MCF 10A (cell line): ENCODE measurements around the gene TCEA2. TPM values are rescaled to one million over a fixed set of nuclear protein-coding genes. Genes with fewer than 3 reads are reported as not detected.

Experiments
- BruUV-seq: library from RNA; stranded (reverse); fragments of 400-500 nt; replicated peaks from 2 replicates; lab custom pipeline; 2021; lab: Mats Ljungman, UMichigan
- CTCF ChIA-PET: fragments of 300-600 bp; sonication (Branson Sonifier 250); formaldehyde crosslinking; extraction: SDS; loops from one replicate; lab custom pipeline; 2021; ENCODE audit warnings: antibody characterized with exemption, inconsistent platforms; lab: Yijun Ruan, JAX
- POLR2A ChIA-PET: fragments of 300-600, 350-650 bp; sonication (Branson Sonifier 250); formaldehyde crosslinking; extraction: SDS; loops from one replicate; lab custom pipeline; 2020; ENCODE audit warnings: antibody characterized with exemption, inconsistent platforms; lab: Yijun Ruan, JAX
- DNase-seq: peaks from one replicate; pipeline ENCODE4 v3.0.0-alpha.2; 2018; ENCODE audit not compliant: unreplicated experiment
- H3K27ac Mint-ChIP-seq: one replicate; pipeline ENCODE4 v1.8.0; 2022; ENCODE audit warnings: mild to moderate bottlenecking, low read depth, mixed read lengths; ENCODE audit not compliant: unreplicated experiment
- H3K27me3 Mint-ChIP-seq: one replicate; pipeline ENCODE4 v1.8.0; 2022; ENCODE audit warnings: mixed read lengths; ENCODE audit not compliant: insufficient read depth, unreplicated experiment
- H3K36me3 Mint-ChIP-seq: one replicate; pipeline ENCODE4 v1.8.0; 2022; ENCODE audit warnings: mild to moderate bottlenecking, moderate library complexity, mixed read lengths; ENCODE audit not compliant: insufficient read depth, unreplicated experiment
- H3K4me1 Mint-ChIP-seq: one replicate; pipeline ENCODE4 v1.8.0; 2022; ENCODE audit warnings: mixed read lengths; ENCODE audit not compliant: insufficient read depth, unreplicated experiment
- H3K4me3 Mint-ChIP-seq: one replicate; pipeline ENCODE4 v1.8.0; 2022; ENCODE audit warnings: mild to moderate bottlenecking, moderate library complexity, mixed read lengths; ENCODE audit not compliant: unreplicated experiment
- H3K9me3 Mint-ChIP-seq: one replicate; pipeline ENCODE4 v1.8.0; 2022; ENCODE audit warnings: mixed read lengths; ENCODE audit not compliant: unreplicated experiment
- CTCF ChIP-seq: fragments of 200-600 bp; IDR thresholded peaks from one replicate; pipeline ENCODE4 v1.8.0; 2022; ENCODE audit warnings: antibody characterized with exemption, mild to moderate bottlenecking; ENCODE audit not compliant: unreplicated experiment
- intact Hi-C: fragments of 100-400 bp; cut with micrococcal nuclease; formaldehyde crosslinking; loops from 2 replicates; pipeline ENCODE4 v1.14.1; 2022
- total RNA-seq: library from RNA; stranded (reverse); gene quantifications from 2 replicates; pipeline ENCODE4 v1.2.3, GENCODE V29; 2022

TCEA2 gene
- total RNA-seq, 1 experiment from 2014 or later: 30.8 TPM

- BruUV-seq: no TSS peak
- TF ChIP-seq CTCF: no peak
- H3K27ac Mint-ChIP-seq: no peak overlapping the region
- intact Hi-C loops: no loop called here
- H3K4me1 Mint-ChIP-seq: peaks cover 7% of the 10 kb centered on the region
- DNase-seq: no peak
- ChIA-PET CTCF (interaction anchor here (0.9 to 13.7 kb wide), 3 partner anchors 12 to 72 kb away, joined by 3 to 284 read pairs (median 6); partner anchors contain the start of genes C20orf204 and PRPF6), POLR2A (interaction anchor here (0.7 to 3.5 kb wide), 5 partner anchors 7 to 187 kb away, joined by 3 to 16 read pairs (median 4); partner anchors contain the start of genes TCEA2 and TPD52L2)
- no peaks in the 10 kb centered on the region for H3K27me3 Mint-ChIP-seq
- H3K4me3 Mint-ChIP-seq: no peak overlapping the region
- H3K36me3 Mint-ChIP-seq: no peaks in the 10 kb centered on the region
- no peaks in the 10 kb centered on the region for H3K9me3 Mint-ChIP-seq
These were observed 10.7 kb upstream of the TCEA2 start for GRCh38 chr20:64052326-64052722.

- Mint-ChIP-seq H3K4me1 (peaks cover 10% of the 10 kb centered on the region), H3K36me3 (no peaks in the 10 kb centered on the region), H3K9me3 (no peaks in the 10 kb centered on the region), H3K4me3 (no peak overlapping the region), H3K27ac (no peak overlapping the region), H3K27me3 (no peaks in the 10 kb centered on the region)
- ChIA-PET POLR2A (interaction anchor here (0.6 to 3.5 kb wide), 6 partner anchors 8 to 26 kb away, joined by 3 to 16 read pairs (median 4); partner anchors contain the start of genes RGS19 and TCEA2), CTCF (interaction anchor here (0.8 to 13.7 kb wide), 4 partner anchors 13 to 142 kb away, joined by 3 to 284 read pairs (median 5); partner anchors contain the start of gene C20orf204)
- BruUV-seq: no TSS peak
- intact Hi-C loops: no loop called here
- no peak for TF ChIP-seq CTCF
- DNase-seq: no peak
These were observed 9.8 kb upstream of the TCEA2 start for GRCh38 chr20:64052987-64053840.

GRCh38 chr20:64053841-64054661, 8.9 kb upstream of the TCEA2 start:
- ChIA-PET CTCF (interaction anchor here (0.7 to 13.7 kb wide), 5 partner anchors 13 to 94 kb away, joined by 3 to 284 read pairs (median 4); partner anchors contain the start of gene C20orf204), POLR2A (interaction anchor here (0.6 to 3.5 kb wide), 6 partner anchors 8 to 27 kb away, joined by 3 to 16 read pairs (median 4); partner anchors contain the start of gene TCEA2)
- BruUV-seq: no TSS peak
- no peaks in the 10 kb centered on the region for H3K36me3 Mint-ChIP-seq
- intact Hi-C loops: no loop called here
- no peaks in the 10 kb centered on the region for H3K27me3 Mint-ChIP-seq
- peak; percentile 33 for DNase-seq
- no peak overlapping the region for H3K27ac Mint-ChIP-seq
- no peaks in the 10 kb centered on the region for H3K9me3 Mint-ChIP-seq
- peaks cover 13% of the 10 kb centered on the region for H3K4me1 Mint-ChIP-seq
- no peak overlapping the region for H3K4me3 Mint-ChIP-seq
- no peak for TF ChIP-seq CTCF
